HL-60 (cell line): ENCODE measurements around the gene TENM4.
"Not testable (repeated sequence)": the region's sequence is repeated elsewhere in the genome, so short reads cannot be mapped to it uniquely, and the experiment has no call there.

Experiments
- DNase-seq, 2 experiments: peaks; one replicate each; pipeline ENCODE4 v3.0.0-alpha.2; 2010 to 2020; ENCODE audit warnings: low read depth in 1 of 2, low spot score in 1 of 2
- H3K27ac ChIP-seq: fragments of 250-450 bp; sonication (Bioruptor Pico); replicated peaks from 2 replicates; pipeline ENCODE4 v1.5.1; 2020; ENCODE audit warnings: mild to moderate bottlenecking, moderate library complexity
- H3K27me3 ChIP-seq: fragments of 250-450 bp; sonication (Bioruptor Pico); 2 replicates; pipeline ENCODE4 v1.5.1; 2021; ENCODE audit warnings: mild to moderate bottlenecking, moderate library complexity; ENCODE audit not compliant: insufficient read depth, poor library complexity, severe bottlenecking
- H3K4me3 ChIP-seq: replicated peaks from 2 replicates; pipeline ENCODE4 v1.5.1; 2011; ENCODE audit warnings: mild to moderate bottlenecking, control low read depth, low read length; ENCODE audit not compliant: insufficient read depth
- GABPA ChIP-seq: IDR thresholded peaks from 2 replicates; pipeline ENCODE4 v1.6.1; 2012; ENCODE audit warnings: low read depth
- POLR2AphosphoS5 ChIP-seq: IDR thresholded peaks from 2 replicates; pipeline ENCODE4 v1.6.1; 2012; ENCODE audit warnings: low read depth
- SPI1 ChIP-seq: IDR thresholded peaks from 2 replicates; pipeline ENCODE4 v1.6.1; 2012; ENCODE audit warnings: low read depth, mild to moderate bottlenecking, borderline replicate concordance
- TF ChIP-seq, protein P1 (sequence below): IDR thresholded peaks from 2 replicates; pipeline ENCODE4 v1.6.1; 2012; ENCODE audit warnings: low read depth; ENCODE audit not compliant: insufficient replicate concordance
- TF ChIP-seq, protein P2 (sequence below): IDR thresholded peaks from one replicate; pipeline ENCODE4 v1.5.1; 2011; ENCODE audit warnings: low read length, control low read depth, inconsistent platforms; ENCODE audit not compliant: insufficient read depth

Gene TENM4

DNA sequence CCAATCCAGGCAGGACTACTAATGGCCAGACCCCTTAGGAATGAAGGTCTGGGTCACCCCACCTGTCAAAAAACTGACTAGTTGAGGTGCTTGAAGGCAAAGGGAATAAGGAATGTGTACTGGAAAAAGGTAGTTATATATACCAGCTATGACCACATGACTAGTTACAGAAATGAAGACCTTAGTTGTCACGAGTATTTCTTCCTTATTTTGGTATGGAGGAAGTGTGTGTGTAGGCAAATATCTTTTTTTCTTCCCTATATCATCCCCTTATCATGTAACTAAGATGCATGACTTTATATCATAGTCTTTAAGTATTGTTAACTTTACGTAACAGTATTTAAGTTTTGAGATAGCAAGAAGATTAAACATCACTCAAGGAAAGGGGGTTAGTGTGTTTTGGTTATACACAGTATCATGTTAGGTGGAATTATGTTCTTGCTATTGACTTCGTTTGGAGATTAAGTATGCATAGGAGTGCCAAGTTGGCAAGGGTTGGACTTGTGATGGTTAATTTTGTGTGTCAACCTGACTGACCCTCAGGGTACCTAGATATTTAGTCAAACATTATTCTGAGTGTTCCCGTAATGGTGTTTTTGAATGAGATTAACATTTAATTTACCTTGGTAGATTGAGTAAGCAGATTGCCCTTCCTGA, 828.0 kb downstream of the TENM4 start:
- no peak for DNase-seq
- no peak; the same call in 1 of the 2 replicates for TF ChIP-seq SPI1
- TF ChIP-seq POLR2AphosphoS5: no peak
- TF ChIP-seq, protein P1, sequence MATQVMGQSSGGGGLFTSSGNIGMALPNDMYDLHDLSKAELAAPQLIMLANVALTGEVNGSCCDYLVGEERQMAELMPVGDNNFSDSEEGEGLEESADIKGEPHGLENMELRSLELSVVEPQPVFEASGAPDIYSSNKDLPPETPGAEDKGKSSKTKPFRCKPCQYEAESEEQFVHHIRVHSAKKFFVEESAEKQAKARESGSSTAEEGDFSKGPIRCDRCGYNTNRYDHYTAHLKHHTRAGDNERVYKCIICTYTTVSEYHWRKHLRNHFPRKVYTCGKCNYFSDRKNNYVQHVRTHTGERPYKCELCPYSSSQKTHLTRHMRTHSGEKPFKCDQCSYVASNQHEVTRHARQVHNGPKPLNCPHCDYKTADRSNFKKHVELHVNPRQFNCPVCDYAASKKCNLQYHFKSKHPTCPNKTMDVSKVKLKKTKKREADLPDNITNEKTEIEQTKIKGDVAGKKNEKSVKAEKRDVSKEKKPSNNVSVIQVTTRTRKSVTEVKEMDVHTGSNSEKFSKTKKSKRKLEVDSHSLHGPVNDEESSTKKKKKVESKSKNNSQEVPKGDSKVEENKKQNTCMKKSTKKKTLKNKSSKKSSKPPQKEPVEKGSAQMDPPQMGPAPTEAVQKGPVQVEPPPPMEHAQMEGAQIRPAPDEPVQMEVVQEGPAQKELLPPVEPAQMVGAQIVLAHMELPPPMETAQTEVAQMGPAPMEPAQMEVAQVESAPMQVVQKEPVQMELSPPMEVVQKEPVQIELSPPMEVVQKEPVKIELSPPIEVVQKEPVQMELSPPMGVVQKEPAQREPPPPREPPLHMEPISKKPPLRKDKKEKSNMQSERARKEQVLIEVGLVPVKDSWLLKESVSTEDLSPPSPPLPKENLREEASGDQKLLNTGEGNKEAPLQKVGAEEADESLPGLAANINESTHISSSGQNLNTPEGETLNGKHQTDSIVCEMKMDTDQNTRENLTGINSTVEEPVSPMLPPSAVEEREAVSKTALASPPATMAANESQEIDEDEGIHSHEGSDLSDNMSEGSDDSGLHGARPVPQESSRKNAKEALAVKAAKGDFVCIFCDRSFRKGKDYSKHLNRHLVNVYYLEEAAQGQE: no peak
- TF ChIP-seq, protein P2, sequence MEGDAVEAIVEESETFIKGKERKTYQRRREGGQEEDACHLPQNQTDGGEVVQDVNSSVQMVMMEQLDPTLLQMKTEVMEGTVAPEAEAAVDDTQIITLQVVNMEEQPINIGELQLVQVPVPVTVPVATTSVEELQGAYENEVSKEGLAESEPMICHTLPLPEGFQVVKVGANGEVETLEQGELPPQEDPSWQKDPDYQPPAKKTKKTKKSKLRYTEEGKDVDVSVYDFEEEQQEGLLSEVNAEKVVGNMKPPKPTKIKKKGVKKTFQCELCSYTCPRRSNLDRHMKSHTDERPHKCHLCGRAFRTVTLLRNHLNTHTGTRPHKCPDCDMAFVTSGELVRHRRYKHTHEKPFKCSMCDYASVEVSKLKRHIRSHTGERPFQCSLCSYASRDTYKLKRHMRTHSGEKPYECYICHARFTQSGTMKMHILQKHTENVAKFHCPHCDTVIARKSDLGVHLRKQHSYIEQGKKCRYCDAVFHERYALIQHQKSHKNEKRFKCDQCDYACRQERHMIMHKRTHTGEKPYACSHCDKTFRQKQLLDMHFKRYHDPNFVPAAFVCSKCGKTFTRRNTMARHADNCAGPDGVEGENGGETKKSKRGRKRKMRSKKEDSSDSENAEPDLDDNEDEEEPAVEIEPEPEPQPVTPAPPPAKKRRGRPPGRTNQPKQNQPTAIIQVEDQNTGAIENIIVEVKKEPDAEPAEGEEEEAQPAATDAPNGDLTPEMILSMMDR: no peak
- TF ChIP-seq GABPA: no peak
- no peak overlapping the region for H3K27ac ChIP-seq

DNA sequence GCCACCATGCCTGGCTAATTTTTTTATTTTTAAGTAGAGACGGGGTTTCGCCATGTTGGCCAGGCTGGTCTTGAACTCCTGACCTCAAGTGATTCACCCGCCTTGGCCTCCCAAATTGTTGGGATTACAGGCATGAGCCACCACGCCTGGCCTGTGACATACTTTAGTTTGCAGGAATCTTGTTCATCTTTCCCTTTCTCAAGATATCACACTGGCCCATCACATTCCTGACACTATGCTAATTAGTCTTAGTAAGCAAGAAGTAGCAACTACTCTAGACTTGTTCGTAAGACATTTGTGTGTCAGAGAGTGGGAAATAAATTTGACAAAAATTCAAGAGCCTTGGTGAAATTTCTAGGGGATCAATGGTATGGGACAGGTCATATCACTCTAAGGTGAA, 831.5 kb downstream of the TENM4 start:
- DNase-seq, H3K27ac ChIP-seq, H3K4me3 ChIP-seq, H3K27me3 ChIP-seq: not testable (repeated sequence)

More for the DNA sequence above, 828.0 kb downstream of the TENM4 start:
- Histone ChIP-seq H3K27me3 (no peaks in the 10 kb centered on the region), H3K4me3 (no peak overlapping the region)

DNA sequence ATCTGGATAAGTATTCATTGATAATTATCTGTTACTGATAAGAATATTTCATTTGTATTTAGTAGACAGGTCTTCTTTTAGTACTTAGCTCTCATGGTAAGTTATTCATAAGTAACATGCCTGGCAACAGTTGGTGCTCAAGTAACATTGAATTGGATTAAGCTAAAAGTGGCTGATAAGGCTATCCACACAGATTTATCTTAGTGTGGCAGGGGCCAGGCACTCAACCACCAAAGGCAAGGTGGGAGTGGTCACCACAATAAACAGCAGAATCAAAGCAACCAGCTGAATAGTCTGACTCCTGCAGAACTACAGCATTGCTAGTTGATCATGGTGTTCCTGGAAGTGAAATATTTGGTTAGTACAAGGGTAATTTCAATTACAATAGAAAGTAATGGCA, 833.1 kb downstream of the TENM4 start:
- DNase-seq: no peak
- TF ChIP-seq GABPA: no peak
- no peak for TF ChIP-seq SPI1
- TF ChIP-seq POLR2AphosphoS5: no peak
- TF ChIP-seq, protein P2: no peak
- TF ChIP-seq, protein P1: no peak
- Histone ChIP-seq H3K27ac (no peak overlapping the region), H3K27me3 (no peaks in the 10 kb centered on the region), H3K4me3 (no peak overlapping the region)

DNA sequence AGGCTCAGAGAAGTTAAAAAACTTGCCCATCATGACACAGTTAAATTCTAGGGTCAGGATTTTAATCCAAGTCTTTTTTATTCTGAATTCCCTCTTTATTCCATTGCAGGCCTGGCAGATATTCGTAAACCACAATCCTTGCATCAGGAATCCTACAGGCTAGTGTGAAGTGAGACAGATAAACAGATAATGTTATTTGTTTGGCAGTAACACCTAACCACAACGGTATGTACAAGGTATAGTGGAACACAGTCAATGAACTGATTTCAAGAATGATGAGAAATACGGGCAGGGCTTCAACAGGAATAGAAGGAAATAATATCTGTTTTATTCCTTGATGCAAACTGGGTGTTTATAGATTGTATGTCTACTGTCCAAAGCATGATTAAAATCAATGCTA, 834.2 kb downstream of the TENM4 start:
- H3K27me3 ChIP-seq: no peaks in the 10 kb centered on the region
- no peak for DNase-seq
- H3K4me3 ChIP-seq: no peak overlapping the region
- no peak overlapping the region for H3K27ac ChIP-seq
- no peak for TF ChIP-seq POLR2AphosphoS5
- TF ChIP-seq, protein P1: no peak
